Measurements from ENCODE around the gene SLC6A17. TPM values are rescaled to one million over a fixed set of nuclear protein-coding genes. Genes with fewer than 3 reads are reported as not detected.

Gene SLC6A17
- 0.13 and 0.26 TPM in 2 replicates for total RNA-seq (2014; rRNA removed; shearing (Covaris generic))

DNA sequence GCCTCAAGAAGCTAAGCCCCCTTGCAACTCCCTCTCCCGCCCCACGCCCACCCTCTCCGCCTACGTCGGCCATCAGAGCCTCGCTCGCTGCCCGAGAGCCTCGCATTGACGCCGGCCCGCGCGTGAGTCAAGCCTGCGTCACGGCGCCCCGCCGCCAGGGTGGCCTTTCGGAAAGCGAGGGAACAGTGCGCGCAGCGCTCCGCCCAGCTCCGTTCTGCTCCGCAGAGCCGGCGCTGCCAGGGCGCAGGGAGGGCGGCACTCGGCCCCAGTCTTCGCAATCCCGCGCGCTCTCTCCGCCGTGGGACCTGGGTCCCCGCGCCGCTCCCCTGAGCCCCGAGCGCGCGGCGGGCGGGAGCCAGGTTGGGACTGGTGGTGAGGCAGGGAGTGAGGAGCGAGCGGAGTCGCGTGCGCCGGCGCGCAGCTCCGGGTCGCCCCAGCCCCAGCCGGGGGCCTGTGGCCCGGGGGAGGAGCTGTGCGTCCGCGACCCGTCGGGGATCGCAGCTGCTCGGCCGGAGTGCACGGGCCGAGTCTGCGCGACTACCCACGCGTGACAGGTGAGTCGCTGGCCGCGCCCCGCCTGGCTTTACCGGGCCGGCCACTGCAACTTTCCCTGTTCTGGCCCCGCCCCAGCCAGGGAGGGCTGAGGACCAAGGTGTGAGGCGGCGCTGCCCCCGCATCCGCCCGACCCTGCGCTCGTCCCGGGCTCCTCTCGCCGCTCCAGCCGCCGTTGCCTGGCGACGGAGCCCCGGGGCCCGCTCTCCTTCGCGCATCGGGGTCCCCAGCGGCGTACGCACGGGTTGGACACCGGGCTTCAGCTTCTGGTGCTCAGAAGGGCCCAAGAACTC, at the start of gene SLC6A17:
TSS of gene SLC6A17 (plus strand) at position 165 of the 845 bp plus-strand sequence. CDS start 16,436 bp downstream, outside the sequence.

DNA sequence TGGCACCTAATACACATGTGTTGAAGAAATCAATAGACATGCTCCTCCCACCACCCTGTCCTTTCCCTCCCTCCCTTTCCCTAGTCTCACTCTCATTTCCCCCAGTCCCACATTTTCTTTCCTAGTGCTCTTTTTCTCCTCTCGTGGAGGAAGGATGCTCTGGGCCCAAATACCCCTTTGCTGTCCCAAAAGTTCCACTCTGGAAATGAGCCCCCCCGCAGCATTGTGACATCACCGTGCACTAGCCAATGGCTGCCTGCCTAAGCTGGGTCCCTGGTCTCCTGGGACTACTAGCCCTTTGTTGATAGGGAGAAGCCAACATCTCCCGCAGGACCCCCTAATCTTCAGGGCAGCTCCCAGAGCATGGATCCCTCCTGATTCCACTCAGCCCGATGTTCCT, 38.2 kb upstream of the SLC6A17 start, which contains the start of gene UBL4B:
TSS of gene UBL4B (plus strand) at position 301 of the 400 bp plus-strand sequence. CDS start at position 393, 92 bp downstream.

DNA sequence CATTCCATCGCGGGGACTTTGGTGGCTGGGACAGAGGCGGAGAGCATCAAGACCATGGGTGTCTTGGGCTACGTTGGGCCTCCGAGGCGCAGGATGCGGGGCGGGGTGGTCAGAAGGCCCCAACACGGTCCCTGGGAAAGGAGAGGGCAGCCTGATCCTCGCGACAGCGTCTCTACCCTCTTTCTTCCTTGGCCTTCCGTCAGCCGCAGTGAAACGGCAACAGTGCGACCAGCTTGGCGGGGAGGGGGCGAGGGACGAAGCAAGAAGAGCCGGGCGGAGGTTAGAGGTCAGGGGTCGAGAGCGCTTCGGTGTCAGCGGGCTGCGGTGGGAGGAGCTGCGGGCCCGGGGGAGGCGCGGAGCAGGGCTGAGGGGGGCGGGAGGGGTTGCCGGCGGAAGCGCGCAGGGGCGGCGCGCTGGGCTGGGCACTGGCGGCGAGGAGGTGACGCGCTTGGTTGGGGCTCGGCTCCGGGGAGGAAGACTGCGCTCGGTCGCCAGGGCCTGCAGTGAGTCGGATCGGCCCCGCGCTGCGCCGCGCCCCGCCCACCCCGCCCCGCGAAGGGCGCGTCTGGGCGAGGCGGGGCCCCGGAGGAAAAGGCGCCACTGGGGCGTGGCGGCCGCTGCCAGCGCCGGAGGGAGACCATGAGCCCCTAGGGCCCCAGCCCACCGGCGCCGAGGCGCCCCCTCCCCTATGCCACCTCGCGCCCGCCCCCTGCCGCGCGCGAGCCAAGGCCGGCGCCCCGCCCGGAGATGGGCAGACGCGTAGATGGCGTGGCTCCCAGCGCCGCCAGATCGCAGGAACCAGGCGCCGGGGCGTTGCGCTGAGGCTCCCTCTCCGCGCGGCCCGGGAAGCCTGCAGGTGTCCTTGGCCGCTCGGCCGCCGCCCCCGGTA, 59.7 kb downstream of the SLC6A17 start, which contains the start of gene KCNC4:
TSS of gene KCNC4 (plus strand) at position 600 of the 889 bp plus-strand sequence. CDS start 1,186 bp downstream, outside the sequence.

Other genes starting within 250 kb of the SLC6A17 start
- 6.9 and 8.3 TPM in 2 replicates for gene CSF1, start 239.6 kb upstream of the SLC6A17 start, total RNA-seq (2014; rRNA removed; shearing (Covaris generic))
- gene AHCYL1, start 165.7 kb upstream of the SLC6A17 start, total RNA-seq (2014; rRNA removed; shearing (Covaris generic)): 43.0 and 45.4 TPM in 2 replicates
- 35.8 and 39.9 TPM in 2 replicates for gene STRIP1, start 115.9 kb upstream of the SLC6A17 start, total RNA-seq (2014; rRNA removed; shearing (Covaris generic))
- not detected in 2 replicates for gene ALX3, start 79.8 kb upstream of the SLC6A17 start, total RNA-seq (2014; rRNA removed; shearing (Covaris generic))
- 0.61 TPM in 1 of 2 replicates, not detected in the other for gene UBL4B, start 38.1 kb upstream of the SLC6A17 start, total RNA-seq (2014; rRNA removed; shearing (Covaris generic))
- gene KCNC4, start 59.8 kb downstream of the SLC6A17 start, total RNA-seq (2014; rRNA removed; shearing (Covaris generic)): 1.5 and 2.6 TPM in 2 replicates
- 62.0 and 62.6 TPM in 2 replicates for gene RBM15, start 188.9 kb downstream of the SLC6A17 start, total RNA-seq (2014; rRNA removed; shearing (Covaris generic))
- 16.1 and 16.8 TPM in 2 replicates for gene SLC16A4, start 240.5 kb downstream of the SLC6A17 start, total RNA-seq (2014; rRNA removed; shearing (Covaris generic))